Frontal cortex (tissue), 4 donors: ENCODE results near the gene TEX261. TPM values are rescaled to one million over a fixed set of nuclear protein-coding genes. Genes with fewer than 3 reads are reported as not detected.

Experiments used
- DNase-seq, 2 donors: peaks; one replicate each; pipeline ENCODE4 v3.0.0; 2012; ENCODE audit warnings: low spot score in 2 of 2
- FAIRE-seq: peaks from 2 replicates; lab custom pipeline; 2012; peaks lifted over from hg19 to GRCh38; lab: Jason Lieb, UNC
- small RNA-seq: library from RNA; depleted of rRNA; stranded (forward); fragments of <200 nt; gene quantifications from one replicate; pipeline ENCODE3, GENCODE V24; 2014
- total RNA-seq: library from RNA; depleted of rRNA; stranded (reverse); fragments of >200 nt; gene quantifications from one replicate; pipeline ENCODE4 v1.2.3, GENCODE V29; 2014
- donor health status: control.
- donor health status: control.
- donor health status: control.

TEX261 gene
- total RNA-seq, 1 donor from 2014 or later = 13.5 TPM

DNA sequence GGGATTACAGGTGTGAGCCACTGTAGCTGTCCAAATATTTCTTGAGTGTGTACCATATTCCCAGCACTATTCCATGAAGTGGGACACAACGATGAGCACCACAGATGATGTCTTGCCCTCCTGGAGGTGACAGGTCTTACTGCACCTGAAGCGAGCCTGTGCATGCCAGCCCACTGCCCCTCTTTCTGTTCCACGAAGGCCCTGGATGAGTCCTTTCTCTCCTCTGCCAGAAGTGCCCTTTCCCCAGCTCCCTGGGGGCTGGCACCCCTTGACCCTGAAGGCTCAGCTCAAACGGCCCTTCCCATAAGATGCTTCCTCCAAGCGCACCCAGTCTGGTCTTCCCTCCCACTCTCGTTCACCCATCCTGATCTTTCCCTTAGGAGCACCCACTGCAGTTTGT is 53.5 kb downstream of the TEX261 start:
- DNase-seq (no peak), FAIRE-seq (no peak)

DNA sequence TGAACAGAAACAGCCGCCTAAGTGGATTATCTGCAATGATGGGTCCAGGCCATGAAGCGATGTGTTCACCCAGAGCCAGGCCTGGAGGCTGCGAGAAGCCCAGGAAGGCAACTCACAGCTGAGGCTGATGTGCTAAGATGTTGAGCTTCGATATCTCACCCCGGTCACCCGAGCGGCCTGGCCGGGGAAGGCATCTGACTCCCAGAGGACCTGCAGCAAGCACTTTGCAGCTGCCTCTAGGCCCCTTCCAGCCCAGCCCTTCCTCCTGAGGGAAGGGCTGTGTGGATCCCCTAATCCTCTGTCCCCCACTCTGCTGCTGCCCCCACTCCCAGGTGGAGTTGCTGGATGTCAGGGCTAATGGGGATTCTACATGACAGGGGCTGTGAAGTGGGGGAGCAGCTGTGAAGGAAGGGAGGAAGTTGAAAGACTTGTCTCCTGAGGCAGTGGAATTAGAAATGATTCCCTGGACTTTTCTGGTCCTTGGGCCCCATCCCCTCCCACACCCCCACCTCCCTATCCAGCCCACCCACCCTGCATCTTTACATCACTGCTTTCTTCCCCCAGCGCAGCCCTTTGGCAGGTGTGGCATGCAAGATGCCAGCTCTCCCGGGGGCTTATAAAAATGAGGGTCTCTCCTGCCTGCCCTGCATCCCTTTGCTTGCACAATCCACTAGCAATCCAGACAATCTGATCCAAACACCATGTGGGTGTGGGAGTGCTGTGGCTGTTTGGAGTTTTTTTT is 54.7 kb downstream of the TEX261 start:
- FAIRE-seq (no peak), DNase-seq (no peak)

GRCh38 chr2:70939001-70939838 is 55.5 kb downstream of the TEX261 start:
- DNase-seq = no peak
- no peak for FAIRE-seq

DNA sequence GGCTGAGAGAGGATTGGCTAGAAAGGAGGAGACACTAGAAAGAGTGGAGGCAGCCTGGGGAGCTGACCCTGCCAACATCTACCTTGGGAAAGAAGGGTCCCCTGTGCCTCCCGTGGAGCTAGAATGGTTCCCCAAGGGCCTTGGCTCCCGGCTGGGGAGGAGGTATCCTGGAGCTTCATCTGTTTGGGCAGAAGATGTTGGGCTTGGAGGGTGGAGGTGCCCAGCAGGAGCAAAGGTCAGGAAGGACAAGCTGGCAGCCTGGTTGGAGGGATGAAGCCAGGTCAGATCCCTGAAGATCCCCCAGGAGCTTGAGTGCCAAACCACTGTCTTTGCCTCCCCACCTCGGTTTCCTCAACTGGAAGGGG is 56.1 kb downstream of the TEX261 start:
- FAIRE-seq = no peak
- no peak for DNase-seq

- FAIRE-seq = no peak
Measured at GRCh38 chr2:70937866-70938585, 56.6 kb downstream of the TEX261 start.

GRCh38 chr2:70936979-70937811 is 57.5 kb downstream of the TEX261 start:
- FAIRE-seq (no peak), DNase-seq (no peak)

More at GRCh38 chr2:70937866-70938585, 56.6 kb downstream of the TEX261 start:
- no peak for DNase-seq

- no peak for FAIRE-seq
- DNase-seq = no peak
Measured at GRCh38 chr2:70936165-70936978, 58.3 kb downstream of the TEX261 start.

Small RNAs within 50 kb of the gene (small RNA-seq; reads per million reads assigned to genes)
- not detected for gene RN7SL160P

Other genes starting within 250 kb of the TEX261 start
- 291 TPM for gene ADD2, start 226.7 kb downstream of the TEX261 start, total RNA-seq
- gene FIGLA, start 204.2 kb downstream of the TEX261 start, total RNA-seq = not detected
- not detected for gene CLEC4F, start 174.3 kb downstream of the TEX261 start, total RNA-seq
- not detected for gene CD207, start 159.1 kb downstream of the TEX261 start, total RNA-seq
- gene VAX2, start 94.3 kb downstream of the TEX261 start, total RNA-seq = not detected
- gene ATP6V1B1, start 59.0 kb downstream of the TEX261 start, total RNA-seq = not detected
- gene ANKRD53, start 16.2 kb downstream of the TEX261 start, total RNA-seq = 1.2 TPM
- gene NAGK, start 73.8 kb upstream of the TEX261 start, total RNA-seq = 49.7 TPM
- 8.6 TPM for gene MCEE, start 135.4 kb upstream of the TEX261 start, total RNA-seq
- gene MPHOSPH10, start 135.8 kb upstream of the TEX261 start, total RNA-seq = 33.8 TPM
- gene PAIP2B, start 232.2 kb upstream of the TEX261 start, total RNA-seq = 20.4 TPM